Activated gamma-delta T cell (primary cell): Measurements from ENCODE around the gene BLACAT1.
"Not testable (repeated sequence)": the region's sequence is repeated elsewhere in the genome, so short reads cannot be mapped to it uniquely, and the experiment has no call there.

Experiments
- DNase-seq: peaks from one replicate; lab custom pipeline; 2025; lab: John Stamatoyannopoulos, UW

Gene BLACAT1

DNA sequence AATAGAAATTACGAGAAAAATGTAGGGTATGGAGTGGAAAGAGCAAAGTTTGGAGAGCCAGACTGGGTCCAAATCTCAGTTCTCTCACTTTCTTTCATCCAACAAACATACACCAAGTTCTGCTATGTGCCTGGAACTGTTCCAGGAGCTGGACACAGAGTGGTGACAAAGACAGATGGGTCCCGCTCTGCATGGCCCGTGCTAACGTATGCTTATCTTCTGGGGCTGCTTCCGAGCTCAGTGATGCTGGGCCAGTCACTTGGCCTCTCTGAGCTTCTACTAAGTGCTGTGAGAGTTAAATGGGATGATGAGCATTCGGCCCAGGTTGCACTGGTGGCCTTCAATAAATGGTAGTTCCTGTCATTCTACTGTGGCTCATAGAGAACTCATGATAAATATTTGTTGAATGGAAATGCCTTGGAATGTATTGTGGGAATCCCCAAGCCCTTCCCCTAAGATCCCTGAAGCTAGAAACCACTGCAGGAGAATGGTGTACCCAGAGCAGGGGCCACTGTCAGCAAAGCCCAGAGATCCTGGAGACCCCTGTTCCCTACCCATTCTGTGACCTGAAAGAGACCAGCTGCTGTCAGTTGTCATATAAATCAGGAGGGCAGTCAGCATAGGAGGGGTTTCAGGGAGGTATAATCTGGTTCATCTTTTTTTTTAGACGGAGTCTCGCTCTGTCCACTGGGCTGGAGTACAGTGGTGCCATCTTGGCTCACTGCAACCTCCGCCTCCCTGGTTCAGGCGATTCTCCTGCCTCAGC lies 37.8 kb downstream of the BLACAT1 start:
- no peak for DNase-seq

DNA sequence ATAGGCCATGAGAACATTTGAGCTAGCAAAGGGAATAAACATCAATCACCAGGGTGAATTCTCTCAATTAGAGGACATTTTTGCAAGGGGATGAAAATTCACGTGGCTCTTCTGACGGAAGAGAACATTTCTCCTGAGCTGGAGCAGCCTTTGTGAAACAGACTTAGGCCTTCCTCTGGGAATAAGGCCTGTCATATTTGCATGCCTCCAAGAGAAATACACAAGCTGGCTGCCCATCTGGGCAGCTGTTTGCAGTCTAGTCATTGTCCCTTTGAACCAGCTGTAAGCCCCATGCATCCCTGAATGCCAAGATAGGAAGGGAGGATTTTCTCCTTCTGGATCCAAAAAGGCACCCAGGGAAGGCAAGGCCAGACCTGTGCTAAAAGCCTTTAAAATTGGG lies 39.5 kb downstream of the BLACAT1 start:
- DNase-seq, result no peak

DNA sequence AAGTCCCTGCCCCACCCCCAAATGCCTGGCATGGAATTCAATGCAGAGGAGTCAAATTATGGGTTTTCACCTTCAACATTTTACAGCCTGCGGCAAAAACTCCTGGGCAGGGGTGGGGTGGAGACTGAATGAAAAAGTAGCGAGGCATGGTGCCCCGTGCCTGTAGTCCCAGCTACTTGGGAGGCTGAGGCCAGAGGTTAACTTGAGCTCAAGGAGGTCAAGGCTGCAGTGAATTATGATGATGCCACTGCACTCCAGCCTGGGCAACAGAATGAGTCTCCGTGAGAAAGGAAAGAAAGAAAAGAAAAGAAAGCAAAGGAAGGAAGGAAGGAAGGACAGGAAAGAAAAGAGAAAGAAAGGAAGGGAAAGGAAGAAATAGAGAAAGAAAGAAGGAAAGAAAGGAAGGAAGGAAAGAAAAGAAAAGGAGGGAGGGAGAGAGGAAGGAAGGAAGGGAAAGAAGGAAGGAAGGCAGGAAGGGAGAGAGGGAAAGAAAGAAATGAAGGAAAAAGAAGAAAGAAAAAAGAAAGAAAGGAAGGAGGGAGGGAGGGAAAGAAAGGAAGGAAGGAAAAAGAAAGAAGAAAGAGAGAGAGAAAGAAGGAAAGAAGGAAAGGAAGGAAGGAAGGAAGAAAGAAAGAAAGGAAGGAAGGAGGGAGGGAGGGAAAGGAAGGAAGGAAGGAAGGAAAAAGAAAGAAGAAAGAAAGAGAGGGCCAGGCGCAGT lies 45.1 kb downstream of the BLACAT1 start:
- no peak for DNase-seq

DNA sequence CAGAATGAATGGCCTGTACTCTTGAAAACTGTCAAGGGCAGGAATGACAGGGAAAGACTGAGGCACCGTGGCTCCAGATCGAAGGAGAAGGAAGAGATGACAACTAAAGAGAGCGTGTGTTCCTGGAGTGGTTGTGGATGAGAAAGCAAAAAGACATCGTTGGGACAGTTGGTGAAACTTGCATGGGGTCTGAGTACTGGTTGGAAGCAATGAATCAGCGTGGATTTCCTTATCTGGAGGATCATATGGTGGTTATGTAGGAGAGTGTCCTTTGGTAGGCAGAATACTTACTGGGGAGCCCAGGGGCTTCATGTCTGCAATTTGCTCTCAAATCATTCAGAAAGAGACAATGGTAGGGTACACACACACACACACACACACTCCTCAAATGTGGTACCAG lies 47.9 kb downstream of the BLACAT1 start:
- no peak for DNase-seq

DNA sequence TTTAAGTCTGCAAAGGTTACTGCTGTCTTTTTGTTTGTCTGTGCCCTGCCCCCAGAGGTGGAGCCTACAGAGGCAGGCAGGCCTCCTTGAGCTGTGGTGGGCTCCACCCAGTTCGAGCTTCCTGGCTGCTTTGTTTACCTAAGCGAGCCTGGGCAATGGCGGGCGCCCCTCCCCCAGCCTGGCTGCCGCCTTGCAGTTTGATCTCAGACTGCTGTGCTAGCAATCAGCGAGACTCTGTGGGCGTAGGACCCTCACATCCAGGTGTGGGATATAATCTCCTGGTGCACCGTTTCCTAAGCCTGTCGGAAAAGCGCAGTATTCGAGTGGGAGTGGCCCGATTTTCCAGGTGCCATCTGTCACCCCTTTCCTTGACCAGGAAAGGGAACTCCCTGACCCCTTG lies 49.6 kb downstream of the BLACAT1 start:
- not testable (repeated sequence) for DNase-seq
